Measurements from ENCODE around the gene APOL1.

The APOL1 gene

DNA sequence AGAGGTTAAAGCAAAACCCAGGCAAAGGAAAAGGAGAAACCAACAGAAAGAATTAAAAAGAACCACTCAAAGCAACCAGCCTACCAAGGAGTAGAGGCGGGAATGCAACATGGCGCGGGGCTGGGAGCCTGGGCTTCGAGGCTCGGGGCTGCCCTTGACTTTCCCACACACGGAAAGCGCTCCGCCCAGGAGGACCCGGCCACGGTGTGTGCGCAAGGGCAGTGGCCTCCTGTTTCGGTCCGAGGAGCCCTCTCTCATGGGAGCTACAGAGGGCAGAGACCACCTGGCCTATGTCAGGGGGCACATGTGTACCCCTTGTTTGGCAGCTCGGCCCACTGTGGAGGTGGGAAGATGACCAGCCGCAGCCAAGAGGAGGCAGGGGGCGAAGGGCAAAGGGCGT is 55.9 kb downstream of the APOL1 start:
- DNase-seq (ENCODE audit: low read depth): no peak

DNA sequence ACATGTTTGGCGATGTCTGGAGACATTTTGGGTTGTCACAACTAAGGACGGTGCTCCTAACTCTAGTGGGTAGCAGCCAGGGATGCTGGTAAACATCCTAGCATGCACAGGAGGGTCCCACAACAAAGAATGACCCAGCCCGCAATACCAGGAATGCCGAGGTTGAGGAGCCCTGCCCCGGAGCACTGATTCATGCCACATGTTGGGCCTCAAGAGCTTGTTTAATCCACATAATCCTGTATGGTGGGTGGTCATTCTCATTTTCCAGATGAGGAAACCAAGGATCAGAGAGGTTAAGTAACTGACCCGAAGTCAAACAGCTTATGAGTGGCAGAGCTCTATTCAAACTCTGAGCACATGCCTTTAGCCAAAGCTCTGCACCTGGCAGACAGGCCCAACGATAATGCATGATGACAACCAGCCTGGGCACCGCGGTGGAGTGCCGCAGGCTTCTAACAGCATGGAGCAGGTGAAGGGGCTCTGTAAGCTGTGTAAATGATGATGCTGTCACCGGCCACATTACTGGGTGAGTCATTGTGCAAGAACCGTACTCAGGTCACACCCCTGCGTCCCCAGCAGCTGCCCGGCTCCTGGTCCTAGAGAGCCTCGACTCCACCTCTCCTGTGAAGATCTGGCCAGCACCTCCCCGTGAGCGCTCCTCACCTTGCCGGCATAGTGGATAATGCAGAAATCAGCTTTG is 58.6 kb downstream of the APOL1 start:
- no peak for DNase-seq (ENCODE audit: low read depth)

DNA sequence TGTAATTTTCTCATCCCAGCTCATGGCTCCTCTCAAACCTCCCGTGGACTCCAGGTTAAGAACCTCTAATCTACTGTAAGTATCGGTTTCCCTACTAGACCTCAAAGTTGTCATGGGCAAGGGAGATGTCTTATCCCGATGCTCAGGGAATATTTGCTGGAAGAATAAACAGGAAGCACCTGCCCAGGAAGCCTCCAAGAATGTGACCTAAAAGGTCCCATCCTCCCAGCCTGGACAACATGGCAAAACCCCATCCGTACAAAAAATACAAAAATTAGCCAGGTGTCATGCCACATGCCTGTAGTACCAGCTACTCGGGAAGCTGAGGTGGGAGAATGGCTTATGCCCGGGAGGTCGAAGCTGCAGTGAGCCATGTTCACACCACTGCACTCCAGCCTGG is 62.4 kb downstream of the APOL1 start:
- no peak for DNase-seq (ENCODE audit: low read depth)

GRCh38 chr22:36316419-36316818 is 63.5 kb downstream of the APOL1 start:
- DNase-seq (ENCODE audit: low read depth): no peak
